Amniotic epithelial cell (primary cell): ENCODE measurements around the gene POU2AF3.
"Not testable (repeated sequence)": the region's sequence is repeated elsewhere in the genome, so short reads cannot be mapped to it uniquely, and the experiment has no call there.

Source experiments
- DNase-seq: peaks from one replicate; pipeline ENCODE4 v3.0.0-alpha.2; 2010; ENCODE audit warnings: low read depth

The POU2AF3 gene

GRCh38 chr11:111301004-111301841, 2.9 kb downstream of the POU2AF3 start:
- DNase-seq = no peak

GRCh38 chr11:111301842-111302118, 3.4 kb downstream of the POU2AF3 start:
- DNase-seq = no peak

GRCh38 chr11:111302298-111302697, 4.0 kb downstream of the POU2AF3 start:
- no peak for DNase-seq

GRCh38 chr11:111303461-111303860, 5.1 kb downstream of the POU2AF3 start:
- no peak for DNase-seq

- DNase-seq = no peak
These were observed 6.9 kb downstream of the POU2AF3 start for GRCh38 chr11:111305162-111305802.

GRCh38 chr11:111305876-111306275, 7.5 kb downstream of the POU2AF3 start:
- no peak for DNase-seq

- DNase-seq = no peak
These were observed 8.0 kb downstream of the POU2AF3 start for GRCh38 chr11:111306321-111306720.

- no peak for DNase-seq
These were observed 9.2 kb downstream of the POU2AF3 start for GRCh38 chr11:111307472-111308108.

- DNase-seq = no peak
These were observed 9.8 kb downstream of the POU2AF3 start for GRCh38 chr11:111308140-111308539.

- DNase-seq = no peak
These were observed 11.0 kb downstream of the POU2AF3 start for GRCh38 chr11:111309215-111309915.

- DNase-seq = no peak
These were observed 11.7 kb downstream of the POU2AF3 start for GRCh38 chr11:111310088-111310487.

GRCh38 chr11:111310723-111311122, 12.4 kb downstream of the POU2AF3 start:
- no peak for DNase-seq

- DNase-seq = no peak
These were observed 13.7 kb downstream of the POU2AF3 start for GRCh38 chr11:111312076-111312475.

- no peak for DNase-seq
These were observed 20.9 kb downstream of the POU2AF3 start for GRCh38 chr11:111319296-111319695.

GRCh38 chr11:111320199-111320598, 21.9 kb downstream of the POU2AF3 start:
- DNase-seq = not testable (repeated sequence)

- DNase-seq = no peak
These were observed 22.6 kb downstream of the POU2AF3 start for GRCh38 chr11:111320728-111321568.

- DNase-seq = no peak
These were observed 24.2 kb downstream of the POU2AF3 start for GRCh38 chr11:111322534-111322933.

- peak; percentile 35 for DNase-seq
These were observed 26.0 kb downstream of the POU2AF3 start for GRCh38 chr11:111324277-111324720.

GRCh38 chr11:111325259-111325658, 26.9 kb downstream of the POU2AF3 start:
- no peak for DNase-seq

- DNase-seq = no peak
These were observed 28.5 kb downstream of the POU2AF3 start for GRCh38 chr11:111326824-111327223.

- no peak for DNase-seq
These were observed 29.7 kb downstream of the POU2AF3 start for GRCh38 chr11:111327908-111328624.
